Measurements from ENCODE around the gene ARID3A.

The ARID3A gene

GRCh38 chr19:938233-938923, 12.5 kb downstream of the ARID3A start:
- no peak for TF ChIP-seq CTCF (IDR thresholded peaks at IDR 0.05; ENCODE audit: borderline replicate concordance, control extremely low read depth, extremely low read depth, insufficient read depth, missing control alignments)
- in situ Hi-C loops (cut with MboI; ENCODE audit: low sequenced_read_pairs, unreplicated experiment) = no loop called here
- DNase-seq (ENCODE audit: low spot score) = no peak

DNA sequence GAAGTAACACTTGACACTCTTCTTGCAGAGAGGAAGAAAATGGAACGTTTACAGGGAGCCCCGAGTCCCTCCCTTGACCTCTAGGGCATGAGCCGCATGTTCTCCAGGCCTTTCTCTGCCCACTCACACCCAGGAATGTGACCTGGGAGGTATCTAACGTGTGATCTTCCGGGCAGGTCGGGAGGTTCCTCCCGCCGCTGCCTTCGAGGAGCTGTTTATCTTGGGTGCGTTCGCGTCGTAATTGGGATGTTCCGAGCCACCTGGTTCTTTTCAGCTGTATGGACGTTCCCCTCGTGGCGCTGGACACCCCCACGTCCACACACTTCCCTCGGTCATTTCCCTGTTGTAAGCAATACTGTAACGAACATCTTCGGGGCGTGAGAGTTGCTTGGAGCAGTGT, 13.6 kb downstream of the ARID3A start:
- in situ Hi-C loops (cut with MboI; ENCODE audit: low sequenced_read_pairs, unreplicated experiment) = no loop called here
- no peak for TF ChIP-seq CTCF (IDR thresholded peaks at IDR 0.05; ENCODE audit: borderline replicate concordance, control extremely low read depth, extremely low read depth, insufficient read depth, missing control alignments)
- DNase-seq (ENCODE audit: low spot score) = no peak

- in situ Hi-C loops (cut with MboI; ENCODE audit: low sequenced_read_pairs, unreplicated experiment) = no loop called here
- TF ChIP-seq CTCF (IDR thresholded peaks at IDR 0.05; ENCODE audit: borderline replicate concordance, control extremely low read depth, extremely low read depth, insufficient read depth, missing control alignments) = no peak
- no peak for DNase-seq (ENCODE audit: low spot score)
Measured at GRCh38 chr19:939922-940321, 14.1 kb downstream of the ARID3A start.

- DNase-seq (ENCODE audit: low spot score) = no peak
- in situ Hi-C loops (cut with MboI; ENCODE audit: low sequenced_read_pairs, unreplicated experiment) = no loop called here
- TF ChIP-seq CTCF (IDR thresholded peaks at IDR 0.05; ENCODE audit: borderline replicate concordance, control extremely low read depth, extremely low read depth, insufficient read depth, missing control alignments) = peak; percentile 12
Measured at GRCh38 chr19:940591-941291, 14.9 kb downstream of the ARID3A start.

DNA sequence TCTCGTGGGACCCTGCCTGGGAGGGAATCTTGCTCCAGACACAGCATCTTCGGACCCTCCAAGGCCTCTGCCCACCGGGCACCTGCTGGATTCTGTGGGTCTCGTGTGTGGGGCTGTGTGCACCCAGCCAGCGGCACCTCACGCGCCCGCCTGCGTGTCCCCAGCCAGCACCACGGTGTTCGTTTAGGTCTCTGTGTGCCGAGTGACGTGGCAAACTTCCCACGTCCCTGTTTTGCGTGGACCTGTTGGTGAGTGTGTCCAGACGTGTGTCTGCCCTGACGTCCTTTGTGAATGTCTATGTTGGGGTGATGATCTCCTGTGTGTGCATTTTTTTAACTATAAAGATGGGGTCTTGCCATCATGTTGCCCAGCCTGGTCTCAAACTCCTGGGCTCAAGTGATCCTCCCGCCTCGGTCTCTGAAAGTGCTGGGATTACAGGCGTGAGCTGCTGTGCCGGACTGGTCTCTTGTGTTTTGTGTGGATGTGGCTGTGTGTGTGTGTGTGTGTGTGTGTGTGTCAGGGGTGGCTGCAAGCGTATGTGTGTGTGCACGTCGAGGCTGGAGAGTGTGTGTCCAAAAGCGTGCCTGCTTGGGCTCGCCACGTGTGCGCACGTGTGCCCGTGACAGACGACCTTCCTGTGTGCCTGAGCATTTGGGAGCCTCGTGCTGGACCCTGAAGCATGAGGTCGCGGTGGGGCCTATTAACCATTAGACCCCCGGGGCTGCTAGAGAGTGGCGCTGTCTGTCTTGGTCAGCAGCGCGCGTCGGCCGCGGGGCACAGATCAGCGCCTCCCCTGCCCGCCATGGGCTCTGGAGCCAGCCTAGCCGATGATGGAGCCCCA, 15.7 kb downstream of the ARID3A start:
- in situ Hi-C loops (cut with MboI; ENCODE audit: low sequenced_read_pairs, unreplicated experiment) = no loop called here
- no peak for TF ChIP-seq CTCF (IDR thresholded peaks at IDR 0.05; ENCODE audit: borderline replicate concordance, control extremely low read depth, extremely low read depth, insufficient read depth, missing control alignments)
- DNase-seq (ENCODE audit: low spot score) = no peak

GRCh38 chr19:942133-942645, 16.4 kb downstream of the ARID3A start:
- in situ Hi-C loops (cut with MboI; ENCODE audit: low sequenced_read_pairs, unreplicated experiment) = no loop called here
- TF ChIP-seq CTCF (IDR thresholded peaks at IDR 0.05; ENCODE audit: borderline replicate concordance, control extremely low read depth, extremely low read depth, insufficient read depth, missing control alignments) = no peak
- no peak for DNase-seq (ENCODE audit: low spot score)
